Activated naive CD4-positive, alpha-beta T cell treated with anti-CD3 and anti-CD28 coated beads, Interleukin-2, amount 50 U/mL, for 24 hours (primary cell): ENCODE data around the gene ZNF563.
"Not testable (repeated sequence)": the region's sequence is repeated elsewhere in the genome, so short reads cannot be mapped to it uniquely, and the experiment has no call there.

Experiments used
- H3K27ac Mint-ChIP-seq: one replicate; pipeline ENCODE4 v1.8.0; 2021; ENCODE audit warnings: mild to moderate bottlenecking, mixed read lengths
- H3K27me3 Mint-ChIP-seq: one replicate; pipeline ENCODE4 v1.8.0; 2021; ENCODE audit warnings: mixed read lengths
- H3K36me3 Mint-ChIP-seq: one replicate; pipeline ENCODE4 v1.8.0; 2021; ENCODE audit warnings: mixed read lengths
- H3K4me1 Mint-ChIP-seq: one replicate; pipeline ENCODE4 v1.8.0; 2021; ENCODE audit warnings: mixed read lengths
- H3K4me3 Mint-ChIP-seq: one replicate; pipeline ENCODE4 v1.8.0; 2021; ENCODE audit warnings: mild to moderate bottlenecking, mixed read lengths
- H3K9me3 Mint-ChIP-seq: one replicate; pipeline ENCODE4 v1.8.0; 2021; ENCODE audit warnings: mixed read lengths

ZNF563 gene

DNA sequence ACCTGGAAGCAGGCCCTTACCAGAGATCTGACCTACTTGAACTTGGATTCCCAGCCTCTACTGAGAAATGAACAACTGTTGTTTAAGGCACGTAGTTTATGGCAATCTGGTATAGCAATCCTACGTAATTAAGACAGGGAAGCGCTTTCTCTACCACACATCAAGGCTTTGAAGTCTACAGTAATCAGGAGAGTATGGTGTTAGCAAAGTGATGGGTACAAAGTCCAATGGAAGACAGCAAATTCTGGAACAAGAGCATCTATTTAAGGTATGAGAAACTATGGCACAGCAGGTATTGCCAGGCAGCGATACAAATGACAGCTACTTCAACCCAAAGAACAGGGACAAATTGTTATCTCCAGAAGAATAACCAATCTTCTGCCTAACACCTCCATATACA lies 3.1 kb downstream of the ZNF563 start:
- peaks cover 71% of the 10 kb centered on the region for H3K4me1 Mint-ChIP-seq
- H3K36me3 Mint-ChIP-seq = peaks cover 14% of the 10 kb centered on the region
- H3K27ac Mint-ChIP-seq = peak overlapping the region; percentile 48
- no peak overlapping the region for H3K4me3 Mint-ChIP-seq
- no peaks in the 10 kb centered on the region for H3K27me3 Mint-ChIP-seq
- no peaks in the 10 kb centered on the region for H3K9me3 Mint-ChIP-seq

DNA sequence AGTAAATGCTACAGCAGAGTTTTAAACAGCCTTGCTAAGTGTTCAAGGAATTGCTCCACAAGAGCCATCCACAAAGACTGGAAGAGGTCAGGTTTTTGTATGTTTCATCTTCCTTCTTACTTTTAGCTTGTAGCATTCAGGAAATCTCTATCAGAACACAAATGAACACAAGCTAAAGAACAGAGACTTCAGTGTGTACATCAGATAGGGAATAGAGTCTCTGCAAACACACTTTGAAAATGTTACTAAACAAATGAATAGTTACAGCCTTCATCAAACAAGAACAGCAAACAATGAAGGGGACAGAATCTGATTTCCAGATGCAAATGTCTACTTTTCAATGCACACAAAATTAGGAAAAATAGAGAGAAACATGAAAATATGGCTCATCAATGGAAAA lies 7.7 kb downstream of the ZNF563 start:
- H3K27ac Mint-ChIP-seq = no peak overlapping the region
- no peak overlapping the region for H3K4me3 Mint-ChIP-seq
- peaks cover 33% of the 10 kb centered on the region for H3K36me3 Mint-ChIP-seq
- H3K27me3 Mint-ChIP-seq = no peaks in the 10 kb centered on the region
- no peaks in the 10 kb centered on the region for H3K9me3 Mint-ChIP-seq
- H3K4me1 Mint-ChIP-seq = peaks cover 41% of the 10 kb centered on the region

DNA sequence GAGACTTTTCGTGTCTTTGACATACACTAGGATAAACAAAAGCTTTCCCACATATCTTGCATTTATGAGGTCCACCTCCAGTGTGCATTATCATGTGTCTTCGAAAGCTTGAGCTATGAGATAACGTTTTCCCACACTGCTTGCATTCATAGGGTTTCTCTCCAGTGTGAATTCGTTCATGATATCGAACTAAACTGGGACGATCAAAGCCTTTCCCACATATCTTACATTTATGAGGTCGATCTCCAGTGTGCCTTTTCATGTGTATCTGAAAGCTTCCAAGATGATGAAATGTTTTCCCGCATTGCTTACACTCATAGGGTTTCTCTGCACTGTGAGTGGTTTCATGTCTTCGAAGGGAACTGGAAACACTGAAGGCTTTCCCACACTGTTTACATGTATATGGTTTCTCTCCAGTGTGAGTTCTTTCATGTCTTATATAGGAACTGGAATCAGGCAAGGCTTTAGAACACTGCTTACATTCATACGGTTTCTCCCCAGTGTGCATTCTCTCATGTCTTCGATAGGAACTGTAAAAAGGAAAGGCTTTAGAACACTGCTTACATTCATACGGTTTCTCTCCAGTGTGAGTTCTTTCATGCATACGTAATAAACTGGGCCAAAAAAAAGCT lies 14.5 kb downstream of the ZNF563 start:
- Mint-ChIP-seq H3K36me3 (peaks cover 51% of the 10 kb centered on the region), H3K9me3 (peaks cover 13% of the 10 kb centered on the region), H3K27me3 (no peaks in the 10 kb centered on the region), H3K4me3 (no peak overlapping the region), H3K4me1 (peaks cover 6% of the 10 kb centered on the region), H3K27ac (no peak overlapping the region)

DNA sequence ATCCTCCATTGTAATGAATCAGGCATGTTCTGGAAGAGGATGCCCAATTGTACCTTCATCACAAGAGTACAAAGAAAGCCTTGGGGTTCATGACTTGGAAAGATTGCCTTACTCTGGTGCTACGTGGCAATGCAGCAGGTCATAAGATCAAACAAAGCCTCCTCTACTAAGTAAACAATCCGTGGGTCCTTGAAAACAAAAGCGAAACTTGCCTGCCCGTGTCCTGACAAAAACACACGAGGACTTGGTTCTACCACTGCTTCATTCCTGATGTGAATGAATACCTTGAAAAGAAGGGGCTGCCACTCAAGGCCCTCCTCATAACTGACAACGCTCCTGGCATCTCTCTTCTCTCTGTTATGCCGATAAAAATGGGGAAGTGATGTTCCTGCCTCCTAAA lies 18.9 kb downstream of the ZNF563 start:
- Mint-ChIP-seq H3K27ac (no peak overlapping the region), H3K36me3 (peaks cover 36% of the 10 kb centered on the region), H3K4me1 (peaks cover 10% of the 10 kb centered on the region), H3K4me3 (no peak overlapping the region), H3K27me3 (no peaks in the 10 kb centered on the region), H3K9me3 (peaks cover 13% of the 10 kb centered on the region)

DNA sequence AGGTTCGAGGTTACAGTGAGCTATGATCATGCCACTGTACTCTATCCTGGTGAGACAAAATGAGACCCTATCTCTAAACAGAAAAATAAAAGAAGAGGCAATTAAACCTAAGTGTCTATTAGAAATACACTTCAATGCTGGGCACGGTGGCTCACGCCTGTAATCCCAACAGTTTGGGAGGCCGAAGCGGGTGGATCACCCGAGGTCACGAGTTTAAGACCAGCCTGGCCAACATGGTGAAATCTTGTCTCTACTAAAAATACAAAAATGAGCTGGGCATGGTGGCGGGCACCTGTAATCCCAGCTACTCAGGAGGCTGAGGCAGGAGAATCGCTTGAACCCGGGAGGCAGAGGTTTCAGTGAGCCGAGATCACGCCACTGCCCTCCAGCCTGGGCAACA lies 24.5 kb downstream of the ZNF563 start:
- not testable (repeated sequence) for H3K27ac Mint-ChIP-seq, H3K4me3 Mint-ChIP-seq, H3K27me3 Mint-ChIP-seq, H3K36me3 Mint-ChIP-seq, H3K4me1 Mint-ChIP-seq, H3K9me3 Mint-ChIP-seq

DNA sequence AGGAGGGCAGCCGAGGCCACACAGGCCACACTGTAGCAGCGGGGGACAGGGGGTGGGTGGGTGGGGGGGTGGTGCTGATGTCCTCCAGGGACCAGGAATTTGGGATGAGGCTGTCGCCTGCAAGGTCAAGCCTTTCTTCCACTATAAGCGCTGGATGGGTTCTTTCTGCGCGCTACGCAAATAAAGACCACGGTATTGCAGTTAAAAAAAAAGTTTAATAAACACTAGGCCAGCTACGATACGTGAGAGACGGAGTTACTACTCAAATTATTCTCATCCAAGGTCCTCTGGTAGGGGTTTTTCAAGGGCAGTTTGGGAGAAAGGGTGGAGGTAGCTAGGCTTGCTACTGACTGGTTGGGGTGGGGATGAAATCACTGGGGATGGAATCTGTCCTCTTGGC lies 38.2 kb downstream of the ZNF563 start:
- Mint-ChIP-seq H3K9me3 (no peaks in the 10 kb centered on the region), H3K4me3 (peak overlapping the region; percentile 99), H3K27ac (peak overlapping the region; percentile 90), H3K36me3 (peaks cover 10% of the 10 kb centered on the region), H3K27me3 (no peaks in the 10 kb centered on the region), H3K4me1 (peaks cover 38% of the 10 kb centered on the region)

DNA sequence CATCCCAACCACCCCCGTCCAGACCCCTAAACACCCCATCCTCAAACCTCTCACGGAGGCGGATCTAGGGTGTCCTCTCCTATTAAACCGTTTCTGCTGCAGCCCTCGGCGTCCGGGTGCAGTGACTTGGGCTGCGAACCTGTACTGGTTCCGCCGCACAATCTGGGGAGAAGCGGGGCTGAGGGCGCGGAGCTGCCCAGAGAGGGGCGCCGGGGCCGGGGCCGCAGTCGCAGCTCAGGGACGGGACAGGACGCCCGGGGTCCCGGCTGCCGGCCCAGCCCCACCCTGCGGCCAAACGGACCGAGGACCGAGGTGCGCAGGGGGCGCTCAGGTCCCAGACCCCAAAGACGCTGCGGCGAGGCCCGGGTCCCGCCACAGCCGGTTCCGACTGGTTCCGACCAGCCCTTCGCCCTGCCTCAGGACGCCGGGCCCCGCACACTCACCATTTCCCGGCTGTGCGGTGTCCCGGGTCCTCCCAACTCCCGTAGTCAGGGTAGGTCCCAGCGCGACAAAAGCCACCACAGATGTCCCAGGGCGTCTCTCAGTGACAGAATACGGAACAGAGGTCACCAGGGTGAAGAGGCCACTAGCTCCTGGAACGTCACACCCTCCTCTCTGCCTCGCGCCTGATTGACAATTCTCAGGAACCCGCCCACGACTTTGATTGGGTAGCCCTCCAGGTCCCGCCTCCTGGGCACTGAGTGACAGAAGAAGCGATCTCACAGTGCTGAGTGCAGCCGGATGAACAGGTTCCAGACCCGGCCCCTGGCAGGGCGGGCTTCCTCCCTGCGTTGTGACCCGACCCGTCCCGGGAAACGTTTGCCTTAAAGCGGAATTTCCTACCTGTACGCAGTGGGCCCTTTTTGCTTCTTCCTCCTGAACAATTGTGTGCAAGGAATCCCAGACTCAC lies 38.9 kb downstream of the ZNF563 start, which contains the start of gene ZNF44:
TSS of gene ZNF44 (minus strand) at position 635 of the 910 bp plus-strand sequence. CDS start at position 446, 189 bp downstream.
- Mint-ChIP-seq H3K27me3 (no peaks in the 10 kb centered on the region), H3K27ac (peak within 1 kb of the TSS; percentile 92), H3K9me3 (no peaks in the 10 kb centered on the region), H3K4me3 (peak within 1 kb of the TSS; percentile 99), H3K4me1 (peaks cover 45% of the 10 kb centered on the region), H3K36me3 (peaks cover 10% of the 10 kb centered on the region)

DNA sequence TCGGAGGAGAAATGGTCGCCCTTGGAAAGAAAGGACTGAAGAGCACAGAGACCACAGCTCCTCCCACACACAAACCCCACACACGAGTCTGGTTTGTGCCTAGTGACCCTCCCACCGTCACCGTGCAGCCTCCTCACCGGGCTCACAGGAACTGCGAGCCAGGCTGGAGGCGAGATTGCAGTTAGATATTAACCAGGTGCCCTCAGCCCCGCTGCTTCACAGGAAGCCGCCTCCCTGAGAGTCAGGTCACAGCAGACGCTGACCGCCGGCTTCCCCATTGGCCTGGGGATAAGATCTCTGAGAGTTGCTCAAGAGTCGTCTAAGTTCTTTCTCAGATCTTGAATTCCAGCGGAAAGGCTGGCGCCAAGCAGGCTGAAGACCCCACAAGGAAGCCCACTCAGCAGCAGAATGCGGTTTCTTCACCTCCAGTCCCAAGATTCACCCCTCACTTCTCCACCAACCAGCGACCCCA lies 39.6 kb downstream of the ZNF563 start:
- Mint-ChIP-seq H3K27me3 (no peaks in the 10 kb centered on the region), H3K36me3 (peaks cover 10% of the 10 kb centered on the region), H3K9me3 (no peaks in the 10 kb centered on the region), H3K4me3 (peak overlapping the region; percentile 97), H3K27ac (peak overlapping the region; percentile 92), H3K4me1 (peaks cover 52% of the 10 kb centered on the region)

DNA sequence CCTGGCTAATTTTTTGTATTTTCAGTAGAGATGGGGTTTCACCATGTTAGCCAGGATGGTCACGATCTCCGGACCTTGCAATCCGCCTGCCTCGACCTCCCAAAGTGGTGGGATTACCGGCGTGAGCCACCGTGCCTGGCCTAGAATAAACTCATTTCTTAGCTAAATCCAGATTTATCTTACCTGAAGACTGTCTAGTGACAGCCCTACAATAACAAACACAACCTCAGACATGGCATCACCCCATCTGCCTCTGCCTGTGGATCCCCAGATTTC lies 43.7 kb downstream of the ZNF563 start:
- H3K4me3 Mint-ChIP-seq = peak overlapping the region; percentile 65
- peaks cover 65% of the 10 kb centered on the region for H3K4me1 Mint-ChIP-seq
- H3K27me3 Mint-ChIP-seq = no peaks in the 10 kb centered on the region
- peak overlapping the region; percentile 84 for H3K27ac Mint-ChIP-seq
- H3K9me3 Mint-ChIP-seq = no peaks in the 10 kb centered on the region
- H3K36me3 Mint-ChIP-seq = peaks cover 10% of the 10 kb centered on the region

DNA sequence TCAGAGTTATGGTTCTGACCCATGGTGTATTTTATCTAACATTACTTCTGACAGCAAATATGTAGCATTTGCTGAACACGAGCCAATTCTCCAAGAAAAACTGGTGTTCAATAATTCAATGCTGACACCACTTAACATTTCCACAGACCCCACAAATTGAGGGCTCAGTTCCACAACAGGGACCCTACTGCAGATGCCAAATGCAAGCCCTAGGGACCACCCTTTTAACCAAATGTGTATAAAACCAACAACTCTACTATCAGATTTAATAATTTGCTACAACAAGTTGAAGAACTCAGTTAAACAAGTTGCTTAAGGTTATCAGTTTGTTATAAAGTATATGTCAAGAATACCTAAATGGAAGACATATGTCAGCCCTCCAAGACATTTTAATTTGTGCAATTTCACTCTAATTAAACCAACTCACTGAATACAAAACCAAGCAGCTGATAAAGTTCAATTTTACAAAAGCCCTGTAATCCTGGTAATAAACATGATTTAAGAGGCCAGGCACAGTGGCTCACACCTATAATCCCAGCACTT lies 45.4 kb downstream of the ZNF563 start:
- Mint-ChIP-seq H3K27me3 (no peaks in the 10 kb centered on the region), H3K27ac (no peak overlapping the region), H3K4me3 (no peak overlapping the region), H3K36me3 (peaks cover 11% of the 10 kb centered on the region), H3K4me1 (peaks cover 60% of the 10 kb centered on the region), H3K9me3 (no peaks in the 10 kb centered on the region)

DNA sequence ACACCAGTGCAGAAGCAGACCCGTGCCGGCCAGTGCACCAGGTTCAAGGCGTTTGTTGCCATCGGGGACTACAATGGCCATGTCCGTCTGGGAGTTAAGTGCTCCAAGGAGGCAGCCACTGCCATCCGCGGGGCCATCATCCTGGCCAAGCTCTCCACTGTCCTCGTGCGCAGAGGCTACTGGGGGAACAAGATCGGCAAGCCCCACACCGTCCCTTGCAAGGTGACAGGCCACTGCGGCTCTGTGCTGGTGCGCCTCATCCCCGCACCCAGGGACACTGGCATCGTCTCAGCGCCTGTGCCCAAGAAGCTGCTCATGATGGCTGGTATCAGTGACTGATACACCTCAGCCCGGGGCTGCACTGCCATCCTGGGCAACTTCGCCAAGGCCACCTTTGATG lies 48.8 kb downstream of the ZNF563 start:
- H3K4me1 Mint-ChIP-seq = peaks cover 67% of the 10 kb centered on the region

DNA sequence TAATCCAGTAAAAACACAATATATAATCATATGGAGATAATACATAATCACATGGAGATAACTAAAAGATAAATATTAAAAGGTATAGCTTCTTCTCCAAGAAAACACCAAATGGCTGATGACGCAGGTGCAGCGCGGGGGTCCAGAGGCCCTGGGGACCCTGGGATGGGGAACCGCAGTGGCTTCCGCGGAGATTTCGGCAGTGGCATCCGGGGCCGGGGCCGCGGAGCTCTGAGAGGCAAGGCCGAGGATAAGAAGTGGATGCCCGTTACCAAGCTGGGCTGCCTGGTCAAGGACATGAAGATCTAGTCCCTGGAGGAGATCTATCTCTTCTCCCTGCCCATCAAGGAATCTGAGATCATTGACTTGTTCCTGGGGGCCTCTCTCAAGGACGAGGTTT lies 49.2 kb downstream of the ZNF563 start:
- Mint-ChIP-seq H3K36me3 (peaks cover 10% of the 10 kb centered on the region), H3K27ac (no peak overlapping the region), H3K9me3 (no peaks in the 10 kb centered on the region), H3K27me3 (no peaks in the 10 kb centered on the region), H3K4me1 (peaks cover 67% of the 10 kb centered on the region), H3K4me3 (no peak overlapping the region)

More for the DNA sequence above, 48.8 kb downstream of the ZNF563 start:
- no peaks in the 10 kb centered on the region for H3K9me3 Mint-ChIP-seq
- no peak overlapping the region for H3K4me3 Mint-ChIP-seq
- H3K36me3 Mint-ChIP-seq = peaks cover 6% of the 10 kb centered on the region
- no peak overlapping the region for H3K27ac Mint-ChIP-seq
- H3K27me3 Mint-ChIP-seq = no peaks in the 10 kb centered on the region

DNA sequence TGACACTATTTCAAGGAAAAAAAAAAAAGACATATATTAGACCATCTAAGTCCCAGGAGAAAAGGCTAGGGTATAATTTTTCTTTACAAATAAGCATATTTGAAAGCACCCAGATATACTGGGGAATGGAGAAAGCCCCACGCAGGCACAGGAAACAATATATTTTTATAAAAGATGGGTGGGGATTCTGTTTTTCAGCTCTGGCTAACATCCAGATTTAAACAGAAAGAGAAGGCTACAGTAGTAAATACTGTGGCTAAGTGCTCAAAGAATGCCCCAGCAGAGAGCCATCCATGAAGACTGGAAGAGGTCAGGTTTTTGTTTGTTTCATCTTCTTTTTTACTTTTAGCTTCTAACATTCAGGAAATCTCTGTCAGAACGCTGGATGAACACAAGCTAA lies 54.7 kb downstream of the ZNF563 start:
- Mint-ChIP-seq H3K27me3 (no peaks in the 10 kb centered on the region), H3K9me3 (peaks cover 15% of the 10 kb centered on the region), H3K27ac (peak overlapping the region; percentile 80), H3K4me3 (peak overlapping the region; percentile 74), H3K4me1 (peaks cover 63% of the 10 kb centered on the region), H3K36me3 (peaks cover 40% of the 10 kb centered on the region)

DNA sequence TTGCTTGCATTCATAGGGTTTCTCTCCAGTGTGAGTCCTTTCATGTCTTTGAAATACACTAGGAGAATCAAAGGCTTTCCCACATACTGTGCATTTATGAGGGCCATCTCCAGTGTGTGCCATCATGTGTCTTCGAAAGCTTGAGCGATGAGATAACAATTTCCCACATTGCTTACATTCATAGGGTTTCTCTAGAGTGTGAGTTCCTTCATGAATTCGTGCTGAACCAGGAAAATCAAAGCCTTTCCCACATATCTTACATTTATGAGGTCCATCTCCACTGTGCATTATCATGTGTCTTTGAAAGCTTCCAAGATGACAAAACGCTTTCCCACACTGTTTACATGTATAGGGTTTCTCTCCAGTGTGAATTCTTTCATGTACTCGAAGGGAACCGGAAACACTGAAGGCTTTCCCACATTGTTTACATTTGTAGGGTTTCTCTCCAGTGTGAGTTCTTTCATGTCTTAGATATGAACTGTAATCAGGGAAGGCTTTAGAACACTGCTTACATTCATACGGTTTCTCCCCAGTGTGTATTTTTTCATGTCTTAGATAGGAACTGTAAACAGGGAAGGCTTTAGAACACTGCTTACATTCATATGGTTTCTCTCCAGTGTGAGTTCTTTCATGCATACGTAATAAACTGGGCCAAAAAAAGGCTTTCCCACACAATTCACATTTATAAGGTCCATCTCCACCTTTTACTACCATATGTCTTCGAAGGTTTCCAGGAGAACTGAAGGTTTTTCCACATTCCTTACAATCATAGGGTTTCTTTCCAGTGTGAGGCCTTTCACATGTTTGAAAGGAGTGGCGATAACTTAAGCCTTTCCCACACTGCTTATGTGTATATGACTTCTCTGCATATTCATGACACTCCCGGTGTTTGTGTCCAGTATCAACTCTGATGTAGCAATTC lies 60.2 kb downstream of the ZNF563 start:
- Mint-ChIP-seq H3K36me3 (peaks cover 62% of the 10 kb centered on the region), H3K27ac (no peak overlapping the region), H3K4me1 (peaks cover 16% of the 10 kb centered on the region), H3K27me3 (no peaks in the 10 kb centered on the region), H3K4me3 (no peak overlapping the region), H3K9me3 (peaks cover 25% of the 10 kb centered on the region)

DNA sequence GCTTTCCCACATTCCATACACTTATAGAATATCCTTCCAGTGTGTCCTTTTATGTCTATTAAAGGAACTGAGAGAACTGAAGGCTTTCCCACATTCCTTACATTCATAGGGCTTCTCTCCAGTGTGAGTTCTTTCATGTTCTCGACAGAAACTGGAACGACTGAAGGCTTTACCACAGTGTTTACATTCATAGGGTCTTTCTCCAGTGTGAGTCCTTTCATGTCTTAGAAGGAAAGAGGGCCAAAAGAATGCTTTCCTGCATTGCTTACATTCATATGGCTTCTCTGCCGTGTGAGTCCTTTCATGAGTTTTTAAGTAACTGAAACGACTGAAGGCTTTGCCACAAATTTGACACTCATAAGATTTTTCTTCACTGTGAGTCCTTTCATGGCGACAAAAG lies 61.0 kb downstream of the ZNF563 start:
- Mint-ChIP-seq H3K36me3 (peaks cover 61% of the 10 kb centered on the region), H3K4me1 (peaks cover 9% of the 10 kb centered on the region), H3K9me3 (peaks cover 21% of the 10 kb centered on the region), H3K27me3 (no peaks in the 10 kb centered on the region), H3K27ac (no peak overlapping the region), H3K4me3 (no peak overlapping the region)
